Smooth muscle cell (in vitro differentiated cells): ENCODE measurements around the gene KRTAP5-7. TPM values are rescaled to one million over a fixed set of nuclear protein-coding genes. Genes with fewer than 3 reads are reported as not detected.

Experiments used
- DNase-seq: peaks from one replicate; lab custom pipeline; 2025; ENCODE audit not compliant: unreplicated experiment; lab: John Stamatoyannopoulos, UW
- H2AFZ ChIP-seq: fragments of 200-600 bp; sonication (generic); 2 replicates; pipeline ENCODE4 v1.6.0; 2016; ENCODE audit warnings: antibody characterized with exemption, low read depth, mild to moderate bottlenecking
- H3F3A ChIP-seq: fragments of 200-600 bp; sonication (generic); 2 replicates; pipeline ENCODE4 v1.6.0; 2017; ENCODE audit warnings: antibody characterized with exemption, low read depth
- H3K27ac ChIP-seq: fragments of 200-600 bp; sonication (generic); 2 replicates; pipeline ENCODE4 v1.5.1; 2016; ENCODE audit warnings: low read depth, mild to moderate bottlenecking
- H3K27me3 ChIP-seq: fragments of 200-600 bp; sonication (generic); 2 replicates; pipeline ENCODE4 v1.6.1; 2016; ENCODE audit warnings: low read depth, mild to moderate bottlenecking
- H3K36me3 ChIP-seq: fragments of 200-600 bp; sonication (generic); 2 replicates; pipeline ENCODE4 v1.5.1; 2016; ENCODE audit warnings: low read depth
- H3K4me1 ChIP-seq: fragments of 200-600 bp; sonication (generic); 2 replicates; pipeline ENCODE4 v1.5.1; 2016; ENCODE audit warnings: low read depth
- H3K4me2 ChIP-seq: fragments of 200-600 bp; sonication (generic); 2 replicates; pipeline ENCODE4 v1.6.0; 2016; ENCODE audit warnings: mild to moderate bottlenecking
- H3K4me3 ChIP-seq: fragments of 200-600 bp; sonication (generic); 2 replicates; pipeline ENCODE4 v1.5.1; 2016; ENCODE audit warnings: mild to moderate bottlenecking
- H3K79me2 ChIP-seq: fragments of 200-600 bp; sonication (generic); 2 replicates; pipeline ENCODE4 v1.6.0; 2016; ENCODE audit warnings: low read depth, mild to moderate bottlenecking
- H3K9ac ChIP-seq: fragments of 200-600 bp; sonication (generic); 2 replicates; pipeline ENCODE4 v1.6.0; 2016; ENCODE audit warnings: low read depth
- H3K9me3 ChIP-seq: fragments of 200-600 bp; sonication (generic); replicated peaks from 2 replicates; pipeline ENCODE4 v1.5.1; 2016; ENCODE audit warnings: low read depth
- H4K20me1 ChIP-seq: fragments of 200-600 bp; sonication (generic); 2 replicates; pipeline ENCODE4 v1.6.0; 2016; ENCODE audit warnings: low read depth
- CTCF ChIP-seq: fragments of 200-600 bp; sonication (generic); IDR thresholded peaks from 2 replicates; pipeline ENCODE4 v1.5.1; 2017; ENCODE audit warnings: borderline replicate concordance, mild to moderate bottlenecking, antibody characterized with exemption; ENCODE audit not compliant: insufficient read depth, poor library complexity, severe bottlenecking
- WGBS: methylation state at CpG from one replicate; pipeline ENCODE4 v1.1.7; 2016; ENCODE audit warnings: low lambda C conversion rate; 5-methylcytosine and 5-hydroxymethylcytosine counted together
- polyA plus RNA-seq: library from polyadenylated mRNA; unstranded; fragments of >200 nt; fragmentation: Nextera tagmentation; extraction: Ambion mirVana; gene quantifications from 2 replicates; pipeline ENCODE4 v1.2.1, GENCODE V29; 2016
- total RNA-seq: library from RNA; depleted of rRNA; stranded (reverse); fragments of >200 nt; gene quantifications from 2 replicates; pipeline ENCODE4 v1.2.3, GENCODE V29; 2014

KRTAP5-7 gene
- total and polyA plus RNA-seq, 2 experiments from 2014 or later = not detected

GRCh38 chr11:71486320-71486719 lies 40.7 kb upstream of the KRTAP5-7 start:
- Histone ChIP-seq H3F3A (no peaks in the 10 kb centered on the region), H3K9ac (no peak overlapping the region), H3K9me3 (no peaks in the 10 kb centered on the region), H3K4me3 (no peak overlapping the region), H3K4me2 (no peak overlapping the region), H3K4me1 (no peaks in the 10 kb centered on the region), H3K36me3 (no peaks in the 10 kb centered on the region), H2AFZ (no peak overlapping the region), H4K20me1 (no peaks in the 10 kb centered on the region), H3K79me2 (no peaks in the 10 kb centered on the region), H3K27ac (no peak overlapping the region), H3K27me3 (no peaks in the 10 kb centered on the region)
- TF ChIP-seq CTCF = no peak
- WGBS = 93% methylated on average over 1 of the region's 1 CpG
- DNase-seq = no peak

DNA sequence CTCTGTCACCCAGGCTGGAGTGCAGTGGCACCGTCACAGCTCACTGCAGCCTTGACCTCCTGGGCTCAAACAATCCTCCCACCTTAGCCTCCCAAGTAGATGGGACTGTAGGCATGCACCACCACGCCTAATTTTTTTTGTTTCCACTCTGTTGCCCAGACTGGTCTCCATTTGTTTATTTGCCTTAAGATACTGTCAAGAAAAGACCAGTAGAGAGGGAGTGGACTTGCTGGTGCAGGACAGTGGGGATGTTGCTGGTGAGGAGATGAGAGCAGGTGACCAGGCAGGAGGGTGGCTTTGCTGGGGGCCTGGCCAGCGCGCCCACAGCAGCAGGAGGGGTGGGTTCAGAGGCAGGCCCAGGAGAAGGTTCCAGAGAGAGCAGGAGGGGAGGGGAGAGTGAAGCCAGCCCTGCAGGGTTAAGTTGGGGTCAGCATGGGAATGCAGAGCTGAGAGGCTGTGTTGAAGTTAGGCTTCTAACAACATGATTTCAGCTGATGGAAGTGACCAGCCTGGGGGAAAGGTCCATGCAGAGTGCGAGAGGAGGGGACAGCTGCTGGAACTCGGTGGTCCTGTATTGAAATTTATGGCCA lies 38.3 kb upstream of the KRTAP5-7 start:
- Histone ChIP-seq H3K9ac (no peak overlapping the region), H3K27ac (no peak overlapping the region), H3K4me3 (no peak overlapping the region), H3K9me3 (no peaks in the 10 kb centered on the region), H3K79me2 (no peaks in the 10 kb centered on the region), H4K20me1 (no peaks in the 10 kb centered on the region), H3K27me3 (no peaks in the 10 kb centered on the region), H3K4me1 (no peaks in the 10 kb centered on the region), H3F3A (no peaks in the 10 kb centered on the region), H3K36me3 (no peaks in the 10 kb centered on the region), H3K4me2 (no peak overlapping the region), H2AFZ (no peak overlapping the region)
- 92% methylated on average over 6 of the region's 6 CpGs for WGBS
- TF ChIP-seq CTCF = no peak
- no peak for DNase-seq

GRCh38 chr11:71489311-71490043 lies 37.6 kb upstream of the KRTAP5-7 start:
- Histone ChIP-seq H3F3A (no peaks in the 10 kb centered on the region), H3K27ac (no peak overlapping the region), H3K4me3 (no peak overlapping the region), H2AFZ (no peak overlapping the region), H3K79me2 (no peaks in the 10 kb centered on the region), H4K20me1 (no peaks in the 10 kb centered on the region), H3K9ac (no peak overlapping the region), H3K9me3 (no peaks in the 10 kb centered on the region), H3K4me2 (no peak overlapping the region), H3K27me3 (no peaks in the 10 kb centered on the region), H3K4me1 (no peaks in the 10 kb centered on the region), H3K36me3 (no peaks in the 10 kb centered on the region)
- no peak for DNase-seq
- no peak for TF ChIP-seq CTCF
- WGBS = 87% methylated on average over 15 of the region's 15 CpGs
